Activated T-helper 1 cell treated with Interleukin-2 at 50 U/mL for 16 hours (primary cell): Measurements from ENCODE around the gene EDC3.
"Not testable (repeated sequence)": the region's sequence is repeated elsewhere in the genome, so short reads cannot be mapped to it uniquely, and the experiment has no call there.

Source experiments
- DNase-seq: peaks from one replicate; pipeline ENCODE4 v3.0.0-alpha.2; 2020; ENCODE audit warnings: low read depth

Gene EDC3

GRCh38 chr15:74609938-74610301 lies 85.9 kb downstream of the EDC3 start:
- no peak for DNase-seq

GRCh38 chr15:74608786-74609185 lies 87.0 kb downstream of the EDC3 start:
- no peak for DNase-seq

- DNase-seq, result no peak
These were observed 90.1 kb downstream of the EDC3 start for GRCh38 chr15:74605795-74606150.

GRCh38 chr15:74604983-74605794 lies 90.6 kb downstream of the EDC3 start:
- DNase-seq, result no peak

GRCh38 chr15:74603789-74604705 lies 91.8 kb downstream of the EDC3 start:
- no peak for DNase-seq

GRCh38 chr15:74603026-74603788 lies 92.6 kb downstream of the EDC3 start:
- no peak for DNase-seq

- DNase-seq, result no peak
These were observed 96.7 kb downstream of the EDC3 start for GRCh38 chr15:74599156-74599555.

GRCh38 chr15:74598126-74598842 lies 97.5 kb downstream of the EDC3 start:
- DNase-seq, result peak; percentile 73

GRCh38 chr15:74597146-74597705 lies 98.6 kb downstream of the EDC3 start:
- DNase-seq, result not testable (repeated sequence)

- not testable (repeated sequence) for DNase-seq
These were observed 99.1 kb downstream of the EDC3 start for GRCh38 chr15:74596736-74597135.

GRCh38 chr15:74595271-74595670 lies 100.6 kb downstream of the EDC3 start:
- no peak for DNase-seq

- no peak for DNase-seq
These were observed 101.4 kb downstream of the EDC3 start for GRCh38 chr15:74594455-74594854.

- DNase-seq, result no peak
These were observed 102.7 kb downstream of the EDC3 start for GRCh38 chr15:74593122-74593521.

GRCh38 chr15:74592222-74592621 lies 103.6 kb downstream of the EDC3 start:
- no peak for DNase-seq

- DNase-seq, result no peak
These were observed 106.0 kb downstream of the EDC3 start for GRCh38 chr15:74589826-74590225.

- no peak for DNase-seq
These were observed 110.0 kb downstream of the EDC3 start for GRCh38 chr15:74585857-74586256.

- DNase-seq, result no peak
These were observed 110.6 kb downstream of the EDC3 start for GRCh38 chr15:74585191-74585590.

GRCh38 chr15:74584779-74585178 lies 111.0 kb downstream of the EDC3 start:
- no peak for DNase-seq

- no peak for DNase-seq
These were observed 111.6 kb downstream of the EDC3 start for GRCh38 chr15:74584204-74584603.
